OCI-LY3 (cell line): ENCODE results near the gene B3GALT5.

Source experiments
- H2AFZ ChIP-seq: fragments of 200-600, 300-600 bp; shearing (Covaris generic); 2 replicates; pipeline ENCODE4 v1.6.0; 2014; ENCODE audit warnings: antibody characterized with exemption, low read depth, low read length
- H3K27ac ChIP-seq: fragments of 200-600, 300-600 bp; sonication (generic); 2 replicates; pipeline ENCODE4 v1.5.1; 2014; ENCODE audit warnings: mild to moderate bottlenecking, low read length, moderate library complexity, mixed read lengths
- H3K27me3 ChIP-seq: fragments of 200-600, 300-600 bp; sonication (generic); 2 replicates; pipeline ENCODE4 v1.6.1; 2014; ENCODE audit warnings: low read depth, low read length, mixed read lengths
- H3K36me3 ChIP-seq: fragments of 200-600, 300-600 bp; sonication (generic); replicated peaks from 2 replicates; pipeline ENCODE3; 2014; ENCODE audit warnings: low read depth, low read length, mixed read lengths
- H3K4me1 ChIP-seq: fragments of 300-600, 200-600 bp; sonication (generic); 2 replicates; pipeline ENCODE4 v1.6.1; 2014; ENCODE audit warnings: low read length, mixed read lengths
- H3K4me2 ChIP-seq: fragments of 200-600, 300-600 bp; sonication (generic); 2 replicates; pipeline ENCODE4 v1.6.1; 2014; ENCODE audit warnings: low read length, mixed read lengths
- H3K4me3 ChIP-seq: fragments of 300-600, 200-600 bp; sonication (generic); 2 replicates; pipeline ENCODE4 v1.5.1; 2014; ENCODE audit warnings: antibody characterized with exemption, mild to moderate bottlenecking, low read length, moderate library complexity
- H3K79me2 ChIP-seq: fragments of 300-600, 200-600 bp; shearing (Covaris generic); 2 replicates; pipeline ENCODE4 v1.6.1; 2014; ENCODE audit warnings: mild to moderate bottlenecking, low read length, mixed read lengths
- H3K9ac ChIP-seq: fragments of 300-600, 200-600 bp; shearing (Covaris generic); 2 replicates; pipeline ENCODE4 v1.6.0; 2014; ENCODE audit warnings: mild to moderate bottlenecking, low read length, moderate library complexity
- H3K9me3 ChIP-seq: fragments of 200-600, 300-600 bp; shearing (Covaris generic); 2 replicates; pipeline ENCODE4 v1.6.1; 2014; ENCODE audit warnings: low read length, mixed read lengths; ENCODE audit not compliant: insufficient read depth
- H4K20me1 ChIP-seq: fragments of 200-600, 300-600 bp; sonication (generic); 2 replicates; pipeline ENCODE4 v1.6.1; 2016; ENCODE audit warnings: low read length, mixed read lengths; ENCODE audit not compliant: insufficient read depth
- CTCF ChIP-seq: fragments of 200-600, 300-600 bp; sonication (generic); IDR thresholded peaks from 2 replicates; pipeline ENCODE4 v1.5.1; 2014; ENCODE audit warnings: antibody characterized with exemption, low read length, low read depth
- EZH2phosphoT487 ChIP-seq: fragments of 200-600 bp; shearing (Covaris generic); IDR thresholded peaks from 2 replicates; pipeline ENCODE4 v1.6.1; 2018; ENCODE audit warnings: antibody characterized with exemption, mixed run types, low read depth

B3GALT5 gene

DNA sequence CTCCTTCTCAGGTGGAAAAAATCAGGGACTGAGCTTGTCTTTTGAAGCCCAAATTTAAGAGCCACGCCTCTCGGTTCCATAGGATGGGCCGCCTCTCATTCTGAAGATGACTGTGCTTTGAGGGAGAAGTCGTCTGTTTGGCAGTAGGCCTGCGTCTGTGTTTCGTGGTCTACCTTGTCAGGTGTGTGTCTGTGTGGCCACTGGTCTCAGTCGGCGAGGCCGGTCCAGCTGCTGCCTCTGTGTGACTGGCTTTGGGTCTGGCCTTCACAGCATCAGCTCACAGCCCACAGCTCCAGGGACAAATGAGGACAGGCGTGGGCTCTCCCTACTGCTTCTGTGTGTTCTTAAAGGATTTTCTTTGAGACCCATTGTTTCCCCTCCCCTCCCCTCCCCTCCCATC is 50.3 kb downstream of the B3GALT5 start:
- no peak for TF ChIP-seq CTCF
- no peak for TF ChIP-seq EZH2phosphoT487
- H3K36me3 ChIP-seq, result no peaks in the 10 kb centered on the region

DNA sequence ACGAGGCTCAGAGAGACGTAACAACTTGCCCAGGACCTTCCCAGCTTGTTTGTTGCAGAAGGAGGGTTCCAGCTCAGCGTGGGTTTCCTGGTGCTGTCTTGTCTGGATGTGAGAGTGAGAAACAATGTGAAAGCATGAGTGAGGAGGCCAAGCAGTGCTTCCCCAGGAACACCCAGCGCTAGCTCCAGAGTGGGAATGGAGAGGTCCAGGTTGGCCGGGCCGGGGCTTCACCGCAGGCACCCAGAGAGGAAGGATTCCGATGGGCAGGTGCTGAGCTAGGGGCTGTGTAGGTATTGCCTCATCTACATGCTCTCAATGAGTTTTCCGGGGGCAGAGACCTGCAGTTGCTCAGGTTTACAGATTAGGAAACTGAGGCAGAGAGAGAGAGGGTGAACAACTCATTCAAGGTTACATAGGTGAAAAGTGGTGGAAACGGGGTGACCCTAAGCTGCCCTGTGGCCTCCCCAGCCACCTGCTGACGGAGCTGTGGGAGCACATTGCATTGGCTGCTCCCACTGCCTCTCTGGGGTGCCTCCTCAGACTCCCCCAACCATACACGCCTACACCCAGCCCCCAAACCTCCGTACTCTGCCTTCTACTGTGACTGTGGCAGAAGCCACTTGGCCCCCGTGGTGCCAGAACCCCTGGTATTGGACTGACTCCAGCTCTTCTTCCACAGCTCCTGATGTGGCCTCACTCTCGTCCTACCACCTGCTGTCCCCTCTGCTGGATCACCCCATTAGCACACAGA is 51.2 kb downstream of the B3GALT5 start:
- no peaks in the 10 kb centered on the region for H3K79me2 ChIP-seq
- H3K4me2 ChIP-seq, result no peak overlapping the region
- no peaks in the 10 kb centered on the region for H3K36me3 ChIP-seq
- H3K4me3 ChIP-seq, result no peak overlapping the region
- no peaks in the 10 kb centered on the region for H3K9me3 ChIP-seq
- no peak overlapping the region for H2AFZ ChIP-seq
- H4K20me1 ChIP-seq, result no peaks in the 10 kb centered on the region
- no peak for TF ChIP-seq EZH2phosphoT487
- no peak for TF ChIP-seq CTCF
- no peaks in the 10 kb centered on the region for H3K4me1 ChIP-seq
- H3K9ac ChIP-seq, result no peak overlapping the region
- H3K27ac ChIP-seq, result no peak overlapping the region
- no peaks in the 10 kb centered on the region for H3K27me3 ChIP-seq

More for the DNA sequence above, 50.3 kb downstream of the B3GALT5 start:
- H3K4me1 ChIP-seq, result no peaks in the 10 kb centered on the region
- H3K9ac ChIP-seq, result no peak overlapping the region
- H3K4me3 ChIP-seq, result no peak overlapping the region
- no peak overlapping the region for H2AFZ ChIP-seq
- no peaks in the 10 kb centered on the region for H3K27me3 ChIP-seq
- H3K79me2 ChIP-seq, result no peaks in the 10 kb centered on the region
- no peaks in the 10 kb centered on the region for H4K20me1 ChIP-seq
- no peaks in the 10 kb centered on the region for H3K9me3 ChIP-seq
- H3K27ac ChIP-seq, result no peak overlapping the region
- no peak overlapping the region for H3K4me2 ChIP-seq

GRCh38 chr21:39664586-39664985 is 51.8 kb downstream of the B3GALT5 start:
- TF ChIP-seq EZH2phosphoT487, result no peak
- TF ChIP-seq CTCF, result no peak
- Histone ChIP-seq H3K4me1 (no peaks in the 10 kb centered on the region), H2AFZ (no peak overlapping the region), H4K20me1 (no peaks in the 10 kb centered on the region), H3K9me3 (no peaks in the 10 kb centered on the region), H3K9ac (no peak overlapping the region), H3K27ac (no peak overlapping the region), H3K4me3 (no peak overlapping the region), H3K4me2 (no peak overlapping the region), H3K27me3 (no peaks in the 10 kb centered on the region), H3K79me2 (no peaks in the 10 kb centered on the region), H3K36me3 (no peaks in the 10 kb centered on the region)

DNA sequence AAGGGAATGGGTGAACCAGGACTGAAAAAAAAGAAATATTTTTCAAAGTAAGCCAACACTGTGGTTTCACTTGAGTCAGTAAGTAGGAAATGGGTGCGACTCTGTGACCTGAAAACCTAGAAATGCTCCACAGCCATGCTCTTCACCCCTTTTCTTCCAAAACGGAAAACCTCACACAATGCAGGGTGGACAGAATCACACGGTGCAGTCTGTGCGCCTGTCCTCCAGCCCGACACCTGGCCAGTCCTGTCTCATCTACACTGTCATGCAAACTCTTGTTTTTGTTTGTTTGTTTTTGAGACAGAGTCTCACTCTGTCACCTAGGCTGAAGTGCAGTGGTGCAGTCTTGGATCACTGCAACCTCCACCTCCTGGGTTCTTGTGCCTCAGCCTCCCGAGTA is 53.3 kb downstream of the B3GALT5 start:
- Histone ChIP-seq H3K9ac (no peak overlapping the region), H3K27ac (no peak overlapping the region), H3K36me3 (no peaks in the 10 kb centered on the region), H2AFZ (no peak overlapping the region), H3K4me2 (no peak overlapping the region), H3K9me3 (no peaks in the 10 kb centered on the region), H3K4me3 (no peak overlapping the region), H3K79me2 (no peaks in the 10 kb centered on the region), H4K20me1 (no peaks in the 10 kb centered on the region), H3K4me1 (no peaks in the 10 kb centered on the region), H3K27me3 (no peaks in the 10 kb centered on the region)
- TF ChIP-seq EZH2phosphoT487 (no peak), CTCF (no peak)
